Measurements from ENCODE around the gene PRRG2.
A peak's percentile ranks its signal among the peaks of the same experiment; 100 is the strongest.

The PRRG2 gene

DNA sequence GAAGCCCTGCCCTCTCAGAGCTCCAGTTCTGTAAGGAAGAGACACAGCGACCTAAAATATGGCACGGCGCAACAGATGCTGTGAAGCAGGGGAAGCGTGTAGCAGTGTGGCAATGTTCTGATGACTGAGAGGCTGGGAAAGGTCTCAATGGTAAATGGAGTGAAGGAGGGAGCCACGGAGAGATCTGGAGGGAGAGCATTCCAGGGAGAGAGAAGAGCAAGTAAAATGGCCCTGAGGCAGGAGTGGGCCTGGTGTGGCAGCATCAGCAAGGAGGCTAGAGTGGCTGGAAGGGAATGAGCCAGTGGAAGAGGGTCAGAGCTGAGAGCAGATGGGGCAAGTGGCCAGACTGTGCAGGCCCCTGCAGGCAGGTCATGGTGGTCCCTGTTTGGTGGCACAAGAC is 37.0 kb upstream of the PRRG2 start:
- no peak for TF ChIP-seq CTCF (IDR thresholded peaks at IDR 0.05)
- no peak overlapping the region for H3K4me2 ChIP-seq (ENCODE audit: low read length)
- no peak overlapping the region for H2AFZ ChIP-seq
- H3K27ac ChIP-seq, result no peak overlapping the region
- H3K9ac ChIP-seq, result no peak overlapping the region
- no peak overlapping the region for H3K4me3 ChIP-seq (ENCODE audit: low read depth, low read length)
- H3K4me1 ChIP-seq, result no peaks in the 10 kb centered on the region
- no peaks in the 10 kb centered on the region for H3K36me3 ChIP-seq (ENCODE audit: control insufficient read depth, insufficient read depth, low read length)
- H3K79me2 ChIP-seq, result no peaks in the 10 kb centered on the region
- H3K9me3 ChIP-seq (ENCODE audit: control insufficient read depth, low read length), result no peaks in the 10 kb centered on the region
- no peaks in the 10 kb centered on the region for H3K27me3 ChIP-seq (ENCODE audit: control insufficient read depth, insufficient read depth, low read length)

DNA sequence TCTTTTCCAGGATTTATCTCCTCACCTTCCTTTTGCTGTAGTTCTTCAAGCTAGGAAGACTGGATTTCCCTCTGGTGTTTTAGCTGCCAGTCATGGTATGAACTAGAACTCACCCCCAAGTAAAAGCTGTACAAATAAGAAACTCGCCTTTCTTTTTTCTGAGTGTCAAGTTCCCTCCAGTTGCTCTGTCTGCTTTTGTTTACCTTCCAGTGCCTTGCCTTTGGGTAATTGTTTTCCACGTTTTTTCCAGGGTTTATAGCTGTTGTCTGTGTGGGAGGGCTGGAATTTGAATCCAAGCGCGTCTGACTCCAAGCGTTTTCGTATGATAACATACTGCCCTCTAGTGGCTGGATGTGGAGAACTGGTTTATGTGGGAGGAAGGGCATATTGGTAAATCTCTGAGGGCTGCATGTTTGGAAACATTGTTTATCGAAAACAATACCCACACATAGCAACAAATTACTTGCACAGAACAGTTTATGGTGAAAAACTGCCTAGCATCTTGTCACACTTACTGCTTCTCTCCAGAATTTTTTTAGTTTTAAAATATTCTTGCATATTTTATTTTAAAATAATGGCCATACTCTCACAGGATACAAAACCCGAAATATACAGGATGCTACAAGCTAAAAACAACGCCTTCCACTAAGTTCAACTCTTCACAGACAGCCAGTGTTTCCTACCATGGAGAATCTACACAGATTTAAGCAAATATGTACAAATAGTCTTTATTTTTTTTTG is 34.1 kb upstream of the PRRG2 start:
- Histone ChIP-seq H3K27me3 (ENCODE audit: control insufficient read depth, insufficient read depth, low read length) (no peaks in the 10 kb centered on the region), H3K27ac (no peak overlapping the region), H3K9me3 (ENCODE audit: control insufficient read depth, low read length) (no peaks in the 10 kb centered on the region), H2AFZ (peak overlapping the region; percentile 56), H3K36me3 (ENCODE audit: control insufficient read depth, insufficient read depth, low read length) (no peaks in the 10 kb centered on the region), H3K4me2 (ENCODE audit: low read length) (peak overlapping the region; percentile 16), H3K4me3 (ENCODE audit: low read depth, low read length) (no peak overlapping the region), H3K4me1 (no peaks in the 10 kb centered on the region), H3K79me2 (no peaks in the 10 kb centered on the region), H3K9ac (no peak overlapping the region)
- TF ChIP-seq CTCF (IDR thresholded peaks at IDR 0.05), result peak; percentile 92

DNA sequence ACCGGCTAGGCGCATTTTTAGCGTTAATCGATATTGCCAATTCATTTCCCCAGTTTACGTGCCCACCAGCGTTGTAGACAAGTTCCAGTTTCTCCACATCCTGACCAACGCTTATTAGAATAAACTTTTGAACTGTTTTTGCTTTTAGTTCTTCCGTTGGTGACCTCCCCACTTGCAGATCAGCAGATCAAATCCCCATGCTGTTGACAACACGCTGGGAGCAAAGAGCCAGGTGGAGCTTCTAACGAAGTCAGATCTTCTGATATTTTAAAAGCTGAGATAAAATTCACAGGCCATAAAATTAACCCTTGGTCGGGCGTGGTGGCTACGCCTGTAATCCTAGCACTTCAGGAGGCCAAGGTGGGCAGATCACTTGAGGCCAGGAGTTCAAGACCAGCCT is 32.1 kb upstream of the PRRG2 start:
- no peak overlapping the region for H3K4me3 ChIP-seq (ENCODE audit: low read depth, low read length)
- no peak overlapping the region for H3K4me2 ChIP-seq (ENCODE audit: low read length)
- H3K4me1 ChIP-seq, result no peaks in the 10 kb centered on the region
- TF ChIP-seq CTCF (IDR thresholded peaks at IDR 0.05), result no peak
- H3K36me3 ChIP-seq (ENCODE audit: control insufficient read depth, insufficient read depth, low read length), result no peaks in the 10 kb centered on the region
- no peaks in the 10 kb centered on the region for H3K79me2 ChIP-seq
- no peak overlapping the region for H2AFZ ChIP-seq
- H3K27ac ChIP-seq, result no peak overlapping the region
- no peaks in the 10 kb centered on the region for H3K9me3 ChIP-seq (ENCODE audit: control insufficient read depth, low read length)
- H3K9ac ChIP-seq, result no peak overlapping the region
- H3K27me3 ChIP-seq (ENCODE audit: control insufficient read depth, insufficient read depth, low read length), result no peaks in the 10 kb centered on the region

- no peak overlapping the region for H3K9ac ChIP-seq
- H3K4me1 ChIP-seq, result no peaks in the 10 kb centered on the region
- H3K4me2 ChIP-seq (ENCODE audit: low read length), result no peak overlapping the region
Observed at GRCh38 chr19:49551531-49551930, 29.6 kb upstream of the PRRG2 start.

More at GRCh38 chr19:49551531-49551930, 29.6 kb upstream of the PRRG2 start:
- H3K27ac ChIP-seq, result no peak overlapping the region
- no peak overlapping the region for H2AFZ ChIP-seq
- H3K9me3 ChIP-seq (ENCODE audit: control insufficient read depth, low read length), result no peaks in the 10 kb centered on the region
- no peaks in the 10 kb centered on the region for H3K79me2 ChIP-seq
- H3K27me3 ChIP-seq (ENCODE audit: control insufficient read depth, insufficient read depth, low read length), result no peaks in the 10 kb centered on the region
- H3K4me3 ChIP-seq (ENCODE audit: low read depth, low read length), result no peak overlapping the region
- H3K36me3 ChIP-seq (ENCODE audit: control insufficient read depth, insufficient read depth, low read length), result no peaks in the 10 kb centered on the region
- no peak for TF ChIP-seq CTCF (IDR thresholded peaks at IDR 0.05)
